MM.1S (cell line): Measurements from ENCODE around the gene LHB.

Source experiments
- CTCF ChIP-seq: fragments of 300-600 bp; sonication (generic); IDR thresholded peaks from 2 replicates; pipeline ENCODE4 v1.5.1; 2016; ENCODE audit warnings: antibody characterized with exemption, low read length, mixed read lengths
- EZH2 ChIP-seq: fragments of 300-600 bp; sonication (generic); optimal IDR thresholded peaks from 2 replicates; pipeline ENCODE3; 2017; ENCODE audit warnings: low read depth, mild to moderate bottlenecking, antibody characterized with exemption, low read length, mixed read lengths

GRCh38 chr19:48991011-48991609 lies 25.8 kb downstream of the LHB start:
- TF ChIP-seq CTCF = no peak
- TF ChIP-seq EZH2 = no peak
